ENCODE data around the gene METRNL.
A peak's percentile ranks its signal among the peaks of the same experiment; 100 is the strongest.

The METRNL gene

DNA sequence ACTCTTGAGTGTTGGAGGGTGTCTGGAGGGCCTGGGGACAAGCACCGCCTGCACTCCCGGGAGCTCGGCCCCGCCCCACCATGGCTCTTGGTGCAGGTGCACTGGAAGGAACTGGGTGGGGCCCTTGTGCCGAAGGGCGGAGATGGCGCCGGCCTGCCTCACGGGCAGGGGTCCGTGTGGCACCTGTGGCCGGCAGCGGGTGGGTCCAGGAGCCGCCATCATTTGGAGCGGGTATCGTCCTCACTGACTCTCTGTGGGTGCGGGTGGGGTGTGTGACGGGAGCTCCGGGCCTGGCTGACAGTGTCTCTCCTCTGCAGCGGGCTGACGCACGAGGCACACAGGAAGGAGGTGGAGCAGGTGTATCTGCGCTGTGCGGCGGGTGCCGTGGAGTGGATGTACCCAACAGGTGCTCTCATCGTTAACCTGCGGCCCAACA, 5.2 kb downstream of the METRNL start:
- POLR2A ChIA-PET (ENCODE audit: low non-redundant PET), result no interaction called here
- no peak for DNase-seq (ENCODE audit: low spot score)
- CTCF ChIA-PET, result interaction anchor here (0.7 kb wide), 1 partner anchor 354 kb away, joined by 3 read pairs; no protein-coding TSS in a partner anchor
- TF ChIP-seq, protein P1, sequence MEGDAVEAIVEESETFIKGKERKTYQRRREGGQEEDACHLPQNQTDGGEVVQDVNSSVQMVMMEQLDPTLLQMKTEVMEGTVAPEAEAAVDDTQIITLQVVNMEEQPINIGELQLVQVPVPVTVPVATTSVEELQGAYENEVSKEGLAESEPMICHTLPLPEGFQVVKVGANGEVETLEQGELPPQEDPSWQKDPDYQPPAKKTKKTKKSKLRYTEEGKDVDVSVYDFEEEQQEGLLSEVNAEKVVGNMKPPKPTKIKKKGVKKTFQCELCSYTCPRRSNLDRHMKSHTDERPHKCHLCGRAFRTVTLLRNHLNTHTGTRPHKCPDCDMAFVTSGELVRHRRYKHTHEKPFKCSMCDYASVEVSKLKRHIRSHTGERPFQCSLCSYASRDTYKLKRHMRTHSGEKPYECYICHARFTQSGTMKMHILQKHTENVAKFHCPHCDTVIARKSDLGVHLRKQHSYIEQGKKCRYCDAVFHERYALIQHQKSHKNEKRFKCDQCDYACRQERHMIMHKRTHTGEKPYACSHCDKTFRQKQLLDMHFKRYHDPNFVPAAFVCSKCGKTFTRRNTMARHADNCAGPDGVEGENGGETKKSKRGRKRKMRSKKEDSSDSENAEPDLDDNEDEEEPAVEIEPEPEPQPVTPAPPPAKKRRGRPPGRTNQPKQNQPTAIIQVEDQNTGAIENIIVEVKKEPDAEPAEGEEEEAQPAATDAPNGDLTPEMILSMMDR (conservative IDR thresholded peaks at IDR 0.05; ENCODE audit: low read depth), result no peak
- H3K27ac ChIP-seq, result peak overlapping the region; percentile 90

DNA sequence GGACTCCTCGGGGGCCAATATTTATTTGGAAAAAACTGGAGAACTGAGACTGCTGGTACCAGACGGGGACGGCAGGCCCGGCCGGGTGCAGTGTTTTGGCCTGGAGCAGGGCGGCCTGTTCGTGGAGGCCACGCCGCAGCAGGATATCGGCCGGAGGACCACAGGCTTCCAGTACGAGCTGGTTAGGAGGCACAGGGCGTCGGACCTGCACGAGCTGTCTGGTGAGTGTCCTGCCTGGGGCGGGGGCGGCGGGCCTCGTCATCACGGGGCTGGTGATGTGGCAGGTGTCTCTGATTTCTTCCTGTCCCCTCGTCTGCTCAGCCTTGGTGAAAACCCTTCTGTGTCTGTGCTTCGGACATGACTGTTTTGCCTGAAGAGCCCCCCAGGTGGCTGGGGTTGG, 5.7 kb downstream of the METRNL start:
- peak overlapping the region; percentile 90 for H3K27ac ChIP-seq
- ChIA-PET CTCF (no interaction called here), POLR2A (ENCODE audit: low non-redundant PET) (no interaction called here)
- TF ChIP-seq, protein P1 (conservative IDR thresholded peaks at IDR 0.05; ENCODE audit: low read depth), result no peak
- DNase-seq (ENCODE audit: low spot score), result no peak

DNA sequence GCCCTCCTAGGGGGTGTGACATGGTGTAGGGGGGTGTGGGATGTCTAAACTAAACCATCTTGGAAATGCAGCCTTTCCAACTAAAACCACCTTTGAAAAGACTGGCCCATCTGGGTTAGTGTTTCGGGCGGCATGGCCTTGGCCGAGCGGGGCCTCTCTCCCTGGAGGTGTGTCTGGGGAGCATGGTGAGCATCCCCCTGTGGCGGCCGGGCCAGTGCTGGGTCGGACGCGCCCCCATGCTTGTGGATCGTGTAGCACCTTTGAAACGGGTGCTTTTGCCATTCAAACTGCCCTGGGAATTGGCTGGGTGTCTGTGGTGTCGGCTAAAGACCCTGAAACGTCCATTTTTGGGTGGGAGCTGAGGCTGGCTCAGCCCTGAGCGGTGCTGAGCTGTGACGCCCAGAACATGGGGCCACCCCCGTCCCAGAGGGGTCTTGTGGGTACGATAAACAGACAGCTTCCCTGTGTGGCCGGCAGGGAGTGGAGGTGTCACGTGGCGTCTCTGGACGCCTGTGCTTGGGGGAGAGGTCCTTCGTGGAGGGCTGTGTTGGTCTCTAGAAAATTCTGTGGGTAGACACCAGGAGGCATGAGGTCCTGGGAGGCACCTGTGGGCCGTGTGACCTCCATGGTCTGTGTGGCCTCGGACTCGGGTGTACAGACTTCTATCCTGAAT, 6.3 kb downstream of the METRNL start:
- POLR2A ChIA-PET (ENCODE audit: low non-redundant PET), result no interaction called here
- H3K27ac ChIP-seq, result peak overlapping the region; percentile 90
- CTCF ChIA-PET, result no interaction called here
- no peak for DNase-seq (ENCODE audit: low spot score)
- TF ChIP-seq, protein P1 (conservative IDR thresholded peaks at IDR 0.05; ENCODE audit: low read depth), result no peak

DNA sequence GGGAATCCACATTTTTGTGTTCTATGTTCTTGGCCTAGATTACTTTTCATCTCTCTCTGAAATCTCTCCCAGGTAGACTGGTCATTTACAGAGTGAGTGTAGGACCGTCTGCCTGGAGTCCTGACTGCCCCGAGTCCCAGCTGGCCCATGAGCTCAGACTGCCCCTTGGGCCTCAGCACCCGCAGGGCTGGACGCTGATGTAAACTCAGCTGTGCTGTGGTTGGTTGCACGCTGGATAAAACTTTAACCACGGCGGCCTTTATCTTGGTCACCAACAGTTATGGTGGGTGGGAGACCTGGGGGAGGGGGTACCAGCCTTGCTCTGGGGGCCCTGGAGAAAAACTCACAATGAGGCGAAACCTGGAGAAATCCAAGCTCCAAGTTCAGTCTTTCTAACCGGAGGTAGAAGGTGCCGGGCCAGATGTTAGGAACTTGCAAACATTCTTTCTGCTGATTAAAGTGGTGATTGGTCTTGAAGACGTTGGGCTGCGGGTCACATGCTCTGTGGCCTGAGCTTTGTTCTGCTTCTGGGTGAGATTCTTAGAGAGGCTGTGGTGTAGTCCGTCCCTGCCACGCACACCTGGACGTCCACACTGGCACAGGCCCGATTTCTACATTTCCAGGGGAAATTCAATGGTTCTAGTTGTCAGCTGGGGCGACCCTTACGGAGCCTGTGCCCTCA, 6.9 kb downstream of the METRNL start:
- H3K27ac ChIP-seq, result peak overlapping the region; percentile 90
- ChIA-PET CTCF (no interaction called here), POLR2A (ENCODE audit: low non-redundant PET) (no interaction called here)
- no peak for DNase-seq (ENCODE audit: low spot score)
- TF ChIP-seq, protein P1 (conservative IDR thresholded peaks at IDR 0.05; ENCODE audit: low read depth), result no peak

DNA sequence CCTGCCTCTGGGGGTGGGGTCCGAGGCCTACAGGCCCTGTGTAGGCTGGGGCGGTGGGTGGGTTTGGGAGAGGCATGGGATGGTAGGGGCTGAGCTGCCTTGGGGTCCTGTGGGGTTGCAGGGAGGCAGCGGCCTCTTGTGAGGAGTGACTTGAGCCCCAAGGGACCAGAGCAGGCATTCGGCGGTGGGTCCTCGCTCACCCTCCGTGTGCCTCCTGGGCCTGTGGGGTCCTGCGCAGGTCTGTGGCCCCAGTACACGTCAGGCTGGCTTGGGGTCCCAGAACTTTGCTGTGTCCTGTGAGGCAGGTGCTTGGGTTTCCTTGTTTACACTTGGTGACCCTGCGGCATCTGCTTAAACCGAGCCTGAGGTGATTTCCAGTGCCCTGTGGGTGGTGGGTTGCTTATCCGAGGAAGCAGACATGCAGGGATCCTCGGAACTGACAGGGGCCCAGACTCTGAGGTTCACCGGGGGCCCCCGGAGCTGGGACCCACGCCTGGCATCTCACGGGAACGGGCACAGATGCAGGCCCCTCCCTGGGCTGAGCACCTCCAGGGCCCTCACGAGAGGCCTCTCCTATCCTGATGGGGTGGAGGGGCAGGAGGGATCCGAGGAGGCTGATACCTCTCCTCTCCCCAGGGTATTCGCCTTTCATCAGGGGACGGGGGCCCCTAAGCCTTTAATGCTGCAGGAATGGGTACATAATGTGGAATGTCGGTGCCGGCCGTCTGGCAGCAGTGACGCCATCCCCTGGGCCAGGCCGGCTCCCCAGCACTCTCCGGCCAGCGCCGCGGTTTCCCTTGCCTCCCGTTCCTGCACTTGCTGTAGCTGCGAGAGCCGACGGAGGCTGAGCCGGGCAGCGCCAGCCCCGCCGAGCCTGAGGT, 7.7 kb downstream of the METRNL start:
- DNase-seq (ENCODE audit: low spot score), result no peak
- POLR2A ChIA-PET (ENCODE audit: low non-redundant PET), result no interaction called here
- H3K27ac ChIP-seq, result peak overlapping the region; percentile 90
- TF ChIP-seq, protein P1 (conservative IDR thresholded peaks at IDR 0.05; ENCODE audit: low read depth), result no peak
- CTCF ChIA-PET, result interaction anchor here (0.6 kb wide), 1 partner anchor 22 kb away, joined by 3 read pairs; no protein-coding TSS in a partner anchor

DNA sequence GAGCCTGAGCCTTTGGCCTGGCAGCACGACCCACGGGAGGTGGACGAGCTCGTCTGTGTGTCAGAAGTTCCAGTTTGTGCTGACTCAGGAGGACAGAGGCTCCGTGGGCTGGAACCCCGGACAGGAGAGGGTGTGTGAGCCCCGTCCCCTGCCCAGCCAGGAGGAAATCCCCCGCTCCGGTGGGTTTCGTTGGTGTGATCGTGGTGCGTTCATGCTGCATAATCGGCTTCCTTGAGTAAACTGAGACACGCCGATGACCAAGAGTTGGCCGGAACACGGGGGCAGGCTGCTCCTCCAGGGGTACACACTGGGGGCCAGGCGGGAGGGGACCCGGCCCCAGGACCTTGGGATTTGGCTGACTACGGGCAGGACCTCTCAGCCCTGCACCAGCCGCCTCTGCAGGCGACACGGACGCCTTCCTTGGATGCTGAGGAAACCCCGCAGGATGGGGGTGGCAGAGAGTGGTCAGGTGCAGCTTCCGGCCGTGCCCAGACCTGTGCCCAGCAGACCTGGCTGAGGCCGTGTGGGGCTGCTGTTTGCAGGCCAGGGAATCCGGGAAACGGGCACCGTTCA, 8.5 kb downstream of the METRNL start:
- TF ChIP-seq, protein P1 (conservative IDR thresholded peaks at IDR 0.05; ENCODE audit: low read depth), result no peak
- ChIA-PET POLR2A (ENCODE audit: low non-redundant PET) (no interaction called here), CTCF (interaction anchor here (0.6 kb wide), 1 partner anchor 23 kb away, joined by 3 read pairs; no protein-coding TSS in a partner anchor)
- H3K27ac ChIP-seq, result peak overlapping the region; percentile 90
- DNase-seq (ENCODE audit: low spot score), result no peak
